ENCODE measurements around the gene ARNT2.

The ARNT2 gene

GRCh38 chr15:80607287-80607980 is 203.3 kb downstream of the ARNT2 start:
- H3K27ac ChIP-seq (replicated peaks; ENCODE audit: low read length), result no peak overlapping the region
- DNase-seq (ENCODE audit: low spot score), result no peak
- no peak overlapping the region for H2BK15ac ChIP-seq (ENCODE audit: low read length)
- no peak overlapping the region for H2BK120ac ChIP-seq (ENCODE audit: low read depth, low read length)
- no peak overlapping the region for H2AK5ac ChIP-seq (ENCODE audit: low read depth, low read length)
- H3K4me3 ChIP-seq (ENCODE audit: low read length in 2 of 2), result no peak overlapping the region
- H3K9ac ChIP-seq (ENCODE audit: low read depth, low read length, poor library complexity), result no peak overlapping the region
- H3K4me1 ChIP-seq (ENCODE audit: control insufficient read depth in 2 of 2, insufficient read depth in 1 of 2, low read depth in 1 of 2, low read length in 2 of 2), result peaks cover 0 to 6% of the 10 kb centered on the region in 2 donors
- H3K4me2 ChIP-seq (ENCODE audit: insufficient read depth, low read length, poor library complexity, severe bottlenecking), result no peak overlapping the region
- no peak overlapping the region for H4K91ac ChIP-seq (ENCODE audit: low read depth, low read length, poor library complexity)
- no peaks in the 10 kb centered on the region for H3K79me1 ChIP-seq (ENCODE audit: low read depth, low read length)
- no peak overlapping the region for H3K14ac ChIP-seq (ENCODE audit: low read length)
- no peak overlapping the region for H3K23ac ChIP-seq (ENCODE audit: low read depth, low read length, poor library complexity)
- H4K8ac ChIP-seq (ENCODE audit: low read depth, low read length), result no peak overlapping the region
- H3K27me3 ChIP-seq (ENCODE audit: control insufficient read depth in 3 of 3, insufficient read depth in 3 of 3, low read depth in 1 of 3, low read length in 3 of 3), result peaks cover 0 to 10% (median 0%) of the 10 kb centered on the region in 3 experiments
- no peaks in the 10 kb centered on the region for H3K9me3 ChIP-seq (replicated peaks in 1 of 2; ENCODE audit: control insufficient read depth in 2 of 2, insufficient read depth in 1 of 2, low read depth in 1 of 2, low read length in 2 of 2)
- H2BK12ac ChIP-seq (ENCODE audit: low read length), result no peak overlapping the region
- H2AFZ ChIP-seq (ENCODE audit: low read length), result no peak overlapping the region
- H2BK5ac ChIP-seq (ENCODE audit: low read length), result no peak overlapping the region
- WGBS, 2 donors (ENCODE audit: extremely low coverage in 2 of 2, insufficient read length in 2 of 2, insufficient replicate concordance in 1 of 2), result no CpG with 5 or more reads among the region's 4 CpGs
- no peak overlapping the region for H3K4ac ChIP-seq (ENCODE audit: low read length)
- H3K36me3 ChIP-seq (replicated peaks in 1 of 2; ENCODE audit: control insufficient read depth in 2 of 2, insufficient read depth in 2 of 2, low read length in 2 of 2), result no peaks in the 10 kb centered on the region
- H3K18ac ChIP-seq (ENCODE audit: low read length), result no peak overlapping the region

- H2BK15ac ChIP-seq (ENCODE audit: low read length), result no peak overlapping the region
- H3K14ac ChIP-seq (ENCODE audit: low read length), result no peak overlapping the region
- H2AK5ac ChIP-seq (ENCODE audit: low read depth, low read length), result no peak overlapping the region
- no peak overlapping the region for H4K91ac ChIP-seq (ENCODE audit: low read depth, low read length, poor library complexity)
- H3K79me1 ChIP-seq (ENCODE audit: low read depth, low read length), result no peaks in the 10 kb centered on the region
- H4K8ac ChIP-seq (ENCODE audit: low read depth, low read length), result no peak overlapping the region
- no peak overlapping the region for H3K27ac ChIP-seq (replicated peaks; ENCODE audit: low read length)
- H2AFZ ChIP-seq (ENCODE audit: low read length), result no peak overlapping the region
- no peak overlapping the region for H2BK5ac ChIP-seq (ENCODE audit: low read length)
- H3K27me3 ChIP-seq (ENCODE audit: control insufficient read depth in 3 of 3, insufficient read depth in 3 of 3, low read depth in 1 of 3, low read length in 3 of 3), result peaks cover 0 to 11% (median 0%) of the 10 kb centered on the region in 3 experiments
- peaks cover 0 to 6% of the 10 kb centered on the region in 2 donors for H3K4me1 ChIP-seq (ENCODE audit: control insufficient read depth in 2 of 2, insufficient read depth in 1 of 2, low read depth in 1 of 2, low read length in 2 of 2)
- no peak overlapping the region for H3K9ac ChIP-seq (ENCODE audit: low read depth, low read length, poor library complexity)
- H3K4me2 ChIP-seq (ENCODE audit: insufficient read depth, low read length, poor library complexity, severe bottlenecking), result no peak overlapping the region
- H3K36me3 ChIP-seq (replicated peaks in 1 of 2; ENCODE audit: control insufficient read depth in 2 of 2, insufficient read depth in 2 of 2, low read length in 2 of 2), result no peaks in the 10 kb centered on the region
- H3K4ac ChIP-seq (ENCODE audit: low read length), result no peak overlapping the region
- H3K4me3 ChIP-seq (ENCODE audit: low read length in 2 of 2), result no peak overlapping the region
- H2BK120ac ChIP-seq (ENCODE audit: low read depth, low read length), result no peak overlapping the region
- no peaks in the 10 kb centered on the region for H3K9me3 ChIP-seq (replicated peaks in 1 of 2; ENCODE audit: control insufficient read depth in 2 of 2, insufficient read depth in 1 of 2, low read depth in 1 of 2, low read length in 2 of 2)
- no peak overlapping the region for H2BK12ac ChIP-seq (ENCODE audit: low read length)
- no peak overlapping the region for H3K23ac ChIP-seq (ENCODE audit: low read depth, low read length, poor library complexity)
- WGBS, 2 donors (ENCODE audit: extremely low coverage in 2 of 2, insufficient read length in 2 of 2, insufficient replicate concordance in 1 of 2), result no CpG with 5 or more reads among the region's 1 CpG
- DNase-seq (ENCODE audit: low spot score), result no peak
- H3K18ac ChIP-seq (ENCODE audit: low read length), result no peak overlapping the region
Observed at GRCh38 chr15:80608688-80609087, 204.5 kb downstream of the ARNT2 start.

- no peak overlapping the region for H3K4me2 ChIP-seq (ENCODE audit: insufficient read depth, low read length, poor library complexity, severe bottlenecking)
- no peak overlapping the region for H3K4me3 ChIP-seq (ENCODE audit: low read length in 2 of 2)
- no peak overlapping the region for H3K9ac ChIP-seq (ENCODE audit: low read depth, low read length, poor library complexity)
- no peak overlapping the region for H4K8ac ChIP-seq (ENCODE audit: low read depth, low read length)
- H2BK120ac ChIP-seq (ENCODE audit: low read depth, low read length), result no peak overlapping the region
- no peak overlapping the region for H3K23ac ChIP-seq (ENCODE audit: low read depth, low read length, poor library complexity)
- H3K14ac ChIP-seq (ENCODE audit: low read length), result no peak overlapping the region
- no peak overlapping the region for H2BK15ac ChIP-seq (ENCODE audit: low read length)
- peaks cover 0 to 6% of the 10 kb centered on the region in 2 donors for H3K4me1 ChIP-seq (ENCODE audit: control insufficient read depth in 2 of 2, insufficient read depth in 1 of 2, low read depth in 1 of 2, low read length in 2 of 2)
- no peak overlapping the region for H3K4ac ChIP-seq (ENCODE audit: low read length)
- H2AFZ ChIP-seq (ENCODE audit: low read length), result no peak overlapping the region
- H2BK12ac ChIP-seq (ENCODE audit: low read length), result no peak overlapping the region
- H3K36me3 ChIP-seq (replicated peaks in 1 of 2; ENCODE audit: control insufficient read depth in 2 of 2, insufficient read depth in 2 of 2, low read length in 2 of 2), result no peaks in the 10 kb centered on the region
- H2AK5ac ChIP-seq (ENCODE audit: low read depth, low read length), result no peak overlapping the region
- no peak for DNase-seq (ENCODE audit: low spot score)
- no peaks in the 10 kb centered on the region for H3K79me1 ChIP-seq (ENCODE audit: low read depth, low read length)
- peaks cover 0 to 13% (median 0%) of the 10 kb centered on the region in 3 experiments for H3K27me3 ChIP-seq (ENCODE audit: control insufficient read depth in 3 of 3, insufficient read depth in 3 of 3, low read depth in 1 of 3, low read length in 3 of 3)
- H2BK5ac ChIP-seq (ENCODE audit: low read length), result no peak overlapping the region
- no peak overlapping the region for H4K91ac ChIP-seq (ENCODE audit: low read depth, low read length, poor library complexity)
- no peak overlapping the region for H3K27ac ChIP-seq (replicated peaks; ENCODE audit: low read length)
- no peaks in the 10 kb centered on the region for H3K9me3 ChIP-seq (replicated peaks in 1 of 2; ENCODE audit: control insufficient read depth in 2 of 2, insufficient read depth in 1 of 2, low read depth in 1 of 2, low read length in 2 of 2)
- H3K18ac ChIP-seq (ENCODE audit: low read length), result no peak overlapping the region
- no CpG with 5 or more reads among the region's 4 CpGs for WGBS, 2 donors (ENCODE audit: extremely low coverage in 2 of 2, insufficient read length in 2 of 2, insufficient replicate concordance in 1 of 2)
Observed at GRCh38 chr15:80609091-80609490, 204.9 kb downstream of the ARNT2 start.

DNA sequence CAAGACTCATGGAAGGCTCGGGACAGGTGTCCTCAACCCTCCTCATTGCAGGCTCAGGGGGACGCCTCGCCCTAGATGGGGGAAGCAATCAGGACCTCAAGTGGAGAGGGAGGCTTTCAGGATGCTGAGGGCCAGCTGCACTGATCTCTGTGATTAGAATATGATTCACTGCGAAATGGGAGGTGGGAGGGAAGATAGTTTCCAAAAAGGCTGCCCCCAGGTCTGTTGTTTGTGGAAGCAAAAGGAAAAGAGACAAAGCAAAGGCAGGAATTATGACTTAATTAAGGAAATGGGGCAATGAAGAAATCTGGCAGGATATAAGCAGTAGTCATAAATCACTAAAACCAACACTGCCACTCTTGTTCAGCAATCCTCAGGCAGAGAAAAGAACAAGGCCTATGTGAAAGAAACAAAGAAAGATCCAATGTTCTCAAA is 205.3 kb downstream of the ARNT2 start:
- no peak overlapping the region for H2BK120ac ChIP-seq (ENCODE audit: low read depth, low read length)
- no peak overlapping the region for H3K4me3 ChIP-seq (ENCODE audit: low read length in 2 of 2)
- H3K4me1 ChIP-seq (ENCODE audit: control insufficient read depth in 2 of 2, insufficient read depth in 1 of 2, low read depth in 1 of 2, low read length in 2 of 2), result peaks cover 0 to 2% of the 10 kb centered on the region in 2 donors
- no peak for DNase-seq (ENCODE audit: low spot score)
- H3K23ac ChIP-seq (ENCODE audit: low read depth, low read length, poor library complexity), result no peak overlapping the region
- no peak overlapping the region for H4K91ac ChIP-seq (ENCODE audit: low read depth, low read length, poor library complexity)
- no peak overlapping the region for H3K14ac ChIP-seq (ENCODE audit: low read length)
- H2BK15ac ChIP-seq (ENCODE audit: low read length), result no peak overlapping the region
- no peaks in the 10 kb centered on the region for H3K36me3 ChIP-seq (replicated peaks in 1 of 2; ENCODE audit: control insufficient read depth in 2 of 2, insufficient read depth in 2 of 2, low read length in 2 of 2)
- H3K4ac ChIP-seq (ENCODE audit: low read length), result no peak overlapping the region
- H3K27ac ChIP-seq (replicated peaks; ENCODE audit: low read length), result no peak overlapping the region
- H3K18ac ChIP-seq (ENCODE audit: low read length), result no peak overlapping the region
- H3K79me1 ChIP-seq (ENCODE audit: low read depth, low read length), result no peaks in the 10 kb centered on the region
- H3K9ac ChIP-seq (ENCODE audit: low read depth, low read length, poor library complexity), result no peak overlapping the region
- H3K9me3 ChIP-seq (replicated peaks in 1 of 2; ENCODE audit: control insufficient read depth in 2 of 2, insufficient read depth in 1 of 2, low read depth in 1 of 2, low read length in 2 of 2), result no peaks in the 10 kb centered on the region
- no peak overlapping the region for H2AFZ ChIP-seq (ENCODE audit: low read length)
- no CpG with 5 or more reads among the region's 4 CpGs for WGBS, 2 donors (ENCODE audit: extremely low coverage in 2 of 2, insufficient read length in 2 of 2, insufficient replicate concordance in 1 of 2)
- no peak overlapping the region for H2AK5ac ChIP-seq (ENCODE audit: low read depth, low read length)
- H3K27me3 ChIP-seq (ENCODE audit: control insufficient read depth in 3 of 3, insufficient read depth in 3 of 3, low read depth in 1 of 3, low read length in 3 of 3), result peaks cover 0 to 13% (median 0%) of the 10 kb centered on the region in 3 experiments
- H2BK12ac ChIP-seq (ENCODE audit: low read length), result no peak overlapping the region
- H3K4me2 ChIP-seq (ENCODE audit: insufficient read depth, low read length, poor library complexity, severe bottlenecking), result no peak overlapping the region
- H4K8ac ChIP-seq (ENCODE audit: low read depth, low read length), result no peak overlapping the region
- H2BK5ac ChIP-seq (ENCODE audit: low read length), result no peak overlapping the region

Measured in neuronal stem cell (in vitro differentiated cells).